SU-DHL-6 (cell line): ENCODE results near the gene SFMBT2.

ENCODE experiments used
- H2AFZ ChIP-seq: fragments of 200-600 bp; sonication (generic); 2 replicates; pipeline ENCODE4 v1.6.1; 2014; ENCODE audit warnings: low read depth, mild to moderate bottlenecking, moderate library complexity, mixed read lengths, antibody characterized with exemption, low read length; ENCODE audit not compliant: severe bottlenecking
- H3F3A ChIP-seq: fragments of 200-600 bp; shearing (Covaris generic); 2 replicates; pipeline ENCODE4 v1.6.0; 2016; ENCODE audit warnings: antibody characterized with exemption, mild to moderate bottlenecking; ENCODE audit not compliant: insufficient read depth
- H3K27ac ChIP-seq: fragments of 200-600 bp; sonication (generic); 2 replicates; pipeline ENCODE4 v1.5.1; 2016; ENCODE audit warnings: low read depth, mild to moderate bottlenecking, low read length, moderate library complexity, mixed read lengths
- H3K27me3 ChIP-seq: fragments of 200-600 bp; sonication (generic), shearing (Covaris generic); 2 replicates; pipeline ENCODE4 v1.6.0; 2014; ENCODE audit warnings: mild to moderate bottlenecking, low read length
- H3K36me3 ChIP-seq: fragments of 200-600 bp; sonication (generic); 2 replicates; pipeline ENCODE4 v1.6.1; 2014; ENCODE audit warnings: mild to moderate bottlenecking, low read length, mixed read lengths
- H3K4me2 ChIP-seq: fragments of 300-600, 200-600 bp; shearing (Covaris generic), sonication (generic); 2 replicates; pipeline ENCODE4 v1.6.0; 2014; ENCODE audit warnings: low read length, low read depth, mild to moderate bottlenecking; ENCODE audit not compliant: poor library complexity, severe bottlenecking
- H3K4me3 ChIP-seq: fragments of 200-600 bp; sonication (generic); 2 replicates; pipeline ENCODE4 v1.5.1; 2014; ENCODE audit warnings: antibody characterized with exemption, low read length, mild to moderate bottlenecking, mixed read lengths; ENCODE audit not compliant: insufficient read depth, poor library complexity, severe bottlenecking
- H3K79me2 ChIP-seq: fragments of 200-600 bp; sonication (generic); 2 replicates; pipeline ENCODE4 v1.6.1; 2014; ENCODE audit warnings: mild to moderate bottlenecking, low read length, moderate library complexity; ENCODE audit not compliant: insufficient read depth
- H3K9ac ChIP-seq: fragments of 200-600 bp; sonication (generic); 2 replicates; pipeline ENCODE4 v1.7.0; 2014; ENCODE audit warnings: mild to moderate bottlenecking, low read length
- H3K9me2 ChIP-seq: fragments of 200-600 bp; sonication (generic); replicated peaks from 2 replicates; pipeline ENCODE4 v1.6.1; 2014; ENCODE audit warnings: low read length; ENCODE audit not compliant: insufficient read depth
- H3K9me3 ChIP-seq: fragments of 200-600 bp; sonication (generic); 2 replicates; pipeline ENCODE4 v1.6.1; 2014; ENCODE audit warnings: low read length, mixed read lengths; ENCODE audit not compliant: insufficient read depth
- H4K20me1 ChIP-seq: fragments of 200-600 bp; sonication (generic); 2 replicates; pipeline ENCODE4 v1.6.1; 2014; ENCODE audit warnings: low read depth, mild to moderate bottlenecking, antibody characterized with exemption, low read length, moderate library complexity, mixed read lengths
- CTCF ChIP-seq: fragments of 200-600 bp; sonication (generic); IDR thresholded peaks from one replicate; pipeline ENCODE4 v1.5.1; 2017; ENCODE audit warnings: antibody characterized with exemption, mild to moderate bottlenecking, low read length, moderate library complexity; ENCODE audit not compliant: insufficient read depth, poor library complexity, severe bottlenecking
- EZH2phosphoT487 ChIP-seq: fragments of 200-600 bp; sonication (generic), shearing (Covaris generic); conservative IDR thresholded peaks from 2 replicates; pipeline ENCODE4 v1.6.1; 2018; ENCODE audit warnings: mild to moderate bottlenecking, antibody characterized with exemption, low read length, moderate library complexity, mixed read lengths

SFMBT2 gene

GRCh38 chr10:7298495-7298894 lies 112.3 kb downstream of the SFMBT2 start:
- H3K36me3 ChIP-seq: no peaks in the 10 kb centered on the region
- H2AFZ ChIP-seq: no peak overlapping the region
- no peak overlapping the region for H3K4me2 ChIP-seq
- H3K9me3 ChIP-seq: no peaks in the 10 kb centered on the region
- H3F3A ChIP-seq: no peaks in the 10 kb centered on the region
- H4K20me1 ChIP-seq: 0 out of 2 replicates have a peak, but pooled peaks cover 6% of the 10 kb centered on the region
- TF ChIP-seq CTCF (no peak), EZH2phosphoT487 (no peak)
- no peak overlapping the region for H3K27ac ChIP-seq
- no peak overlapping the region for H3K4me3 ChIP-seq
- H3K9ac ChIP-seq: no peak overlapping the region
- peaks cover 66% of the 10 kb centered on the region for H3K79me2 ChIP-seq
- no peaks in the 10 kb centered on the region for H3K9me2 ChIP-seq
- no peaks in the 10 kb centered on the region for H3K27me3 ChIP-seq

- 0 out of 2 replicates have a peak, but pooled peaks cover 6% of the 10 kb centered on the region for H4K20me1 ChIP-seq
- peaks cover 58% of the 10 kb centered on the region for H3K79me2 ChIP-seq
- TF ChIP-seq CTCF (no peak), EZH2phosphoT487 (no peak)
Observed at GRCh38 chr10:7297094-7297493, 113.7 kb downstream of the SFMBT2 start.

GRCh38 chr10:7296648-7297047 lies 114.2 kb downstream of the SFMBT2 start:
- peaks cover 62% of the 10 kb centered on the region for H3K79me2 ChIP-seq
- no peak overlapping the region for H3K4me2 ChIP-seq
- 0 out of 2 replicates have a peak, but pooled peaks cover 6% of the 10 kb centered on the region for H4K20me1 ChIP-seq
- H2AFZ ChIP-seq: no peak overlapping the region
- no peaks in the 10 kb centered on the region for H3F3A ChIP-seq
- no peak overlapping the region for H3K9ac ChIP-seq
- H3K27ac ChIP-seq: no peak overlapping the region
- H3K36me3 ChIP-seq: no peaks in the 10 kb centered on the region
- no peak for TF ChIP-seq EZH2phosphoT487
- no peak for TF ChIP-seq CTCF
- H3K9me3 ChIP-seq: no peaks in the 10 kb centered on the region
- H3K4me3 ChIP-seq: no peak overlapping the region
- no peaks in the 10 kb centered on the region for H3K9me2 ChIP-seq
- H3K27me3 ChIP-seq: no peaks in the 10 kb centered on the region

More at GRCh38 chr10:7297094-7297493, 113.7 kb downstream of the SFMBT2 start:
- H2AFZ ChIP-seq: no peak overlapping the region
- H3K4me3 ChIP-seq: no peak overlapping the region
- H3K36me3 ChIP-seq: no peaks in the 10 kb centered on the region
- no peak overlapping the region for H3K9ac ChIP-seq
- H3K4me2 ChIP-seq: no peak overlapping the region
- H3K9me3 ChIP-seq: no peaks in the 10 kb centered on the region
- no peaks in the 10 kb centered on the region for H3K27me3 ChIP-seq
- H3F3A ChIP-seq: no peaks in the 10 kb centered on the region
- H3K9me2 ChIP-seq: no peaks in the 10 kb centered on the region
- no peak overlapping the region for H3K27ac ChIP-seq
